AG04449 (cell line): ENCODE results near the gene UTY.

Experiments used
- CTCF ChIA-PET: fragments of 350-600 bp; formaldehyde crosslinking; extraction: SDS; loops from one replicate; lab custom pipeline; 2021; ENCODE audit warnings: antibody characterized with exemption; lab: Yijun Ruan, JAX
- POLR2A ChIA-PET: fragments of 400-600, 350-600 bp; formaldehyde crosslinking; extraction: SDS; loops from one replicate; lab custom pipeline; 2020; ENCODE audit warnings: antibody characterized with exemption, inconsistent platforms; lab: Yijun Ruan, JAX
- DNase-seq: peaks from one replicate; pipeline ENCODE4 v3.0.0-alpha.2; 2010; ENCODE audit warnings: low read depth, low spot score
- H3K4me3 ChIP-seq: 2 replicates; pipeline ENCODE4 v1.5.1; 2011; ENCODE audit warnings: low read depth, mild to moderate bottlenecking, control low read depth, low read length
- CTCF ChIP-seq: IDR thresholded peaks from one replicate; pipeline ENCODE4 v1.5.1; 2011; ENCODE audit warnings: mild to moderate bottlenecking, moderate library complexity, low read length, control low read depth, inconsistent platforms; ENCODE audit not compliant: insufficient read depth; ENCODE audit errors: missing control alignments

UTY gene

GRCh38 chrY:13227354-13227953 lies 252.4 kb downstream of the UTY start:
- no peak for DNase-seq
- TF ChIP-seq CTCF, result no peak
- no peak overlapping the region for H3K4me3 ChIP-seq
- POLR2A ChIA-PET, result no interaction called here
- CTCF ChIA-PET, result no interaction called here

GRCh38 chrY:13210961-13211646 lies 268.7 kb downstream of the UTY start:
- H3K4me3 ChIP-seq, result no peak overlapping the region
- ChIA-PET POLR2A (no interaction called here), CTCF (no interaction called here)
- no peak for DNase-seq
- no peak for TF ChIP-seq CTCF

GRCh38 chrY:13205214-13205613 lies 274.6 kb downstream of the UTY start:
- no peak overlapping the region for H3K4me3 ChIP-seq
- no peak for DNase-seq
- no peak for TF ChIP-seq CTCF
- ChIA-PET CTCF (interaction anchor here (0.6 kb wide), 1 partner anchor 725 kb away, joined by 3 read pairs; no protein-coding TSS in a partner anchor), POLR2A (no interaction called here)
